Colon (tissue), 2 donors: Measurements from ENCODE around the gene RFX1.
"Not testable (repeated sequence)": the region's sequence is repeated elsewhere in the genome, so short reads cannot be mapped to it uniquely, and the experiment has no call there.

ENCODE experiments used
- FAIRE-seq: peaks from 2 replicates; lab custom pipeline; 2012; peaks lifted over from hg19 to GRCh38; lab: Jason Lieb, UNC
- donor health status: control.
- donor health status: control.

The RFX1 gene

DNA sequence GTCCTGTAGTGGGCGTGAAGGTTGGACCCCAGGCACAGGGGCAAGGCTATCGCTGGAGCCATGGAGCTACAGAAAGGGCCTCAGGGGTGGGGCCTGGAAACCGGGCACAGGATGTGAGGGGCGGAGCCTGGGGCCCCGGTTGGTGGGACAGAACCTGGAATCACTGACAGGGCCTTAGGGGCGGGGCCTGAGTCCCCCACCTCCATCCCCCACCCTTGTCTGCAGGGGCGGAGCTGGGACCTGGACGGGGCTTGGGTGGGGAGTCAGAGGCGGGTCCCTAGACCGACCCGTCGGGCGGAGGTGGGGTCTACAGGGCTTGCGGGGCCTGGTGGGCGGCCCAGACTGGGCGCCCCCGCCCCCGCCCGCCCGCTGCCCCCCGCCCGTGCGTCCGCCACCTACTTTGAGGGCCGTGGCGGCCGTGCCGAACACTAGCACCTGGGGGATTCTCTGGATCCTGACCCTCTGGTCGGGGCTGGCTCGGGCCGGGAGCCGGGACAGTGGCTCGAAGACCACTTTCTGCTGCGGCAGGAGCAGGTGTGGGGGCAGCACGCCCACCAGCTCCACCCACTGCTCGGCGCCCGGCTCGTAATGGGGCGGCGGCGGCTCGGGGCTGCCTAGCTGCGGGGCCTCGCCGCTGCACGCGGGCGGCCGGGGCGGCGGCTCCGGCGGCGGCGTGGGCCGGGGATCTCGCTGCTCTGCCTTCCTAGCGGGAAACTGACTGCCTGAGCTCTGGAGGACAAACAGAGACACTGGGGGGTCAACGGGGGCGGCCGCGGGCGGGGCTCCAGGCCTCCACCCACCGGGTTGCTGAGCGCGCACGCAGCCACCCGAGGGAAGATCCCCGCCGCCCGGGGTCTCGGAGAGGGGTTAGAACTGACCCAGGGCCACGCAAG lies 27.5 kb downstream of the RFX1 start:
- FAIRE-seq, result no peak

- FAIRE-seq, result no peak
Observed at GRCh38 chr19:13977803-13978202, 28.3 kb downstream of the RFX1 start.

DNA sequence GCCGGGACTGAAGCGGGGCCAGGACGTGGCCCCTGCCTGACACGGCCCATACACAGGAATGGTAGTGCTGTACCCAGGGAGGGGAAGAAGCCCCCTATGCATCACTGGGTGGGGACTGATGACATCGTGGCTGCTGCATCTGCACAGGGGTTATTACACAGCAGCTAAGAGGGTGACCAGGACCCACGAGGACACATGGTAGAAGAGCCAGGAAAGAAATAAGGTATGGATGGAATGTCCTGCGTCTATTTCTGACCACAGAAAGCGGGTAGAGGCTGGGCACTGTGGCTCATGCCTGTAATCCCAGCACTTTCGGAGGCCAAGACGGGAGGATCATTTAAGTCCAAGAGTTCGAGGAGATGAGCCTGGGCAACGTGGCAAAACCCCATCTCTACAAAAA lies 29.7 kb downstream of the RFX1 start:
- FAIRE-seq, result no peak

DNA sequence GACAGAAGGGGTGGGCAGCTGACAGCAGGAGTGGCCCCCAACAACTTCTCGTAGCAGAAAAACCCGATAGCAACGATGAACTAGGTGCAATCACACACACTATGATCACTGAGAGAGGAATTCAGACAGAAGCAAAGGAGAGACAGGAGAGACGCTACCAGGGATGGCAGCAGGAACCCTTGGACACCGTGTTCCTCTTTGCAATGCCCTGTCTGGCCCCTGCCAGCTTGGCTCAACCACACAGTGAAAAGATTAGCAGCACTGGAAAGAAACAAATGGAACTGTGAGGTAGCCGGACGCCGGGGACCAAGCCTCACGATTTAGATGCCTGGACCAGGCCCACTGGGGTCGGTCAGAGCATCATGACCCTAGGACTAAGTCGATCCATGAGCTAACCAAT lies 30.2 kb downstream of the RFX1 start:
- FAIRE-seq, result no peak

GRCh38 chr19:13974073-13974472 lies 32.0 kb downstream of the RFX1 start:
- FAIRE-seq, result no peak

- FAIRE-seq, result not testable (repeated sequence)
Observed at GRCh38 chr19:13973479-13973878, 32.6 kb downstream of the RFX1 start.

DNA sequence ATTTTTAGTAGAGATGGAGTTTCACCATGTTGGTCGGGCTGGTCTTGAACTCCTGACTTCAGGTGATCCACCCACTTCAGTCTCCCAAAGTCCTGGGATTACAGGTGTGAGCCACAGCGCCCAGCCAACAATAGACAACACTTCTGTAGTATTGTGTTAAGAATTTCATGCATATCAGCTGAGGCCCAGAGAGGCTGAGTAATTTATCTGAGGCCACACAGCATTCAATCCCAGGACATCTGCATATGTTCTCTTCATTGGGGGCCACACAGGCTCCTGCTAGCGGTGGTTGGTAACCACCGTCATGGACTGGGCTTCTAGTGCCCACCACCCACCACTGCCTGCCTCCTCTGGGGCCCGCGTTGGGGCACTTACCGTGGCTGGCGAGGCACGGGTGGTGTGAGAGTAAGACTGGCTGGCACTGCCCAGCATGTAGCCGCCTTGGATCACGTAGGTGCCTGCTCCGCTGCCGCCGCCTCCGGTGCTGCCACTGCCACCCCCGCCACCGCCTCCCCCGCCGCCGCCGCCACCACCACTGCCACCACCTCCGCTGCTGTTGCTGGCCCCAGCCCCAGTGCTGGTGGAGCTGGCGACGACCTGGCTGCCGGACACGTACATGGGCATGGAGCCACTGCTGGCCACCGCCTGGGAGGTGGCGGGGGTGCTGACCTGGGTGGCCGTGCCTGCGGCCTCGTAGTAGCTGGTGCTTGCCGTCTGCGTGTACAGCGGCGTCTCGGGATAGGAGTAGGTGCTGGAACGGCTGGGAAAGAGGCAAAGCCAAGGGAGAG lies 33.6 kb downstream of the RFX1 start:
- FAIRE-seq, result no peak

DNA sequence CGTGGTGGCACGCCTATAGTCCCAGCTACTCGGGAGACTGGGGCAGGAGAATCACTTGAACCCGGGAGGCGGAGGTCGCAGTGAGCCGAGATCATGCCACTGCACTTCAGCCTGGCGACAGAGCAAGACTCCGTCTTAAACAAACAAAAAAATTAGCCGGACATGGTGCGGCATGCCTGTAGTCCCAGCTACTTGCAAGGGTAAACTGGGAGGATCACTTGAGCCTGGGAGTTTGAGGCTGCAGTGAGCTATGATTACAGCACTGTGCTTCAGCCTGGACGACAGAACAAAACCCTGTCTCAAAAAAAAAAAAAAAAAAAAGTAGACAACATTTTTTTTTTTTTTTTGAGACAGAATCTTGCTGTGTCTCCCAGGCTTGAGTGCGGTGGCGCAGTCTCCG lies 34.3 kb downstream of the RFX1 start:
- not testable (repeated sequence) for FAIRE-seq

DNA sequence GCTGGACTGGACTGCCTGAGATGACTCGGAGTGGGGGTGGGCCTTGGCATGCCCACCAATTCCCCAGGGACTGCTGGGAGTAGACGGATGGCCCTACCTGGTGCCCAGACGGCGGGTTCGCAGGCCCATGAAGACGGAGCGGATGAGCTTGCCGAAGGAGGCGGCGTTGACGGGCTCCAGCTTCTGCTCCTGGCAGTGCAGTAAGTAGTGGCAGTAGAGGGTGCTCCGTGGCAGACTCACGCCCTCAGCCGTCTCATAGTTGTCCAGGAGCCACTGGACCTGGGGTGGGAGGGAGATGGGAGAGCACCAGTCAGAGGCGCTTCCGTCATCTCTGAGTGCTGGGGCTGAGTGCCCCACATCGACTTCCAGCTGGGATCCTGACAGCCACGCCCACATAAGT lies 36.2 kb downstream of the RFX1 start:
- FAIRE-seq, result no peak

GRCh38 chr19:13968999-13969398 lies 37.1 kb downstream of the RFX1 start:
- no peak for FAIRE-seq

DNA sequence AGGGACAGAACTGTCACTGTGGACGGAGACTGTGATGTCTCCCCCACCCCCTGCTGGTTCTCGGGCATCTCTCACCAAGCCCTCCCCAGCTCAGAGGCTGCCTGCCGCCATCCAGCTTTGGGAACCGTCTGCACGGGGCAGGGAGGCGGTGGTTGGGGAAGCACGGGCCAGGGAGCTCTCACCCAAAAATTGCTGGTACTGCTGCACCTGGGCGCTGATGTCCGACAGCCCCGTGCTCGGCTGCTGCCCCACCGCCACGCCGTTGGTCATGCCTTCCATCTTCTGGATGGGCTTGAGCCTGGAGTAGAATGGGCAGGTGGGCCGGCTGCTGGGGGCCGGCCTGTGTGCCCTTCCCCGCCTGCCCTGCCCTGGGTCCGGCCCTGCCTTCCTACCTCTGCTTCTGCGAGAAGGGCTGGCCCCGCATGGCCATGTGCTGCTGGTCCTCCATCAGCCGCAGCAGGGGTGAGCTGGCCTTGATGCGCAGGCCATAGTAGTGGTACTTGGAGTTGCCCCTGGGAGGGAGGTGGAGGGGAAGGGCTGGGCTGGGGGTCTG lies 37.7 kb downstream of the RFX1 start:
- no peak for FAIRE-seq

DNA sequence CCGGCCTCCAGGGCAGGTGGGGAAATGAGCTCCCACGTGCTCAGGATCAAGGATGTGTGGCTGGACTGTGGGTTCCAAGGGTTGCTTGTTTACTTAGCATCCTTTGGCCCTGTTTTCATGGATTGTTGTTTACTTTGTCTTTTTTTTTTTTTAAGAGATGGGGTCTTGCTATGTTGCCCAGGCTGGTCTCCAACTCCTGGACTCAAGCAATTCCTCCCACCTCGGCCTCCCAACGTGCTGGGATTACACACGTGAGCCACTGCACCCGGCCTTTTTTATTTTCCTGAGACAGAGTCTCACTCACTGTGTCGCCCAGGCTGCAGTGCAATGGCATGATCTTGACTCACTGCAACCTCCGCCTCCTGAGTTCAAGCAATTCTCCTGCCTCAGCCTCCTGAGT lies 38.9 kb downstream of the RFX1 start:
- not testable (repeated sequence) for FAIRE-seq

GRCh38 chr19:13966684-13967128 lies 39.4 kb downstream of the RFX1 start:
- FAIRE-seq, result no peak

- FAIRE-seq, result no peak
Observed at GRCh38 chr19:13965926-13966683, 40.0 kb downstream of the RFX1 start.

DNA sequence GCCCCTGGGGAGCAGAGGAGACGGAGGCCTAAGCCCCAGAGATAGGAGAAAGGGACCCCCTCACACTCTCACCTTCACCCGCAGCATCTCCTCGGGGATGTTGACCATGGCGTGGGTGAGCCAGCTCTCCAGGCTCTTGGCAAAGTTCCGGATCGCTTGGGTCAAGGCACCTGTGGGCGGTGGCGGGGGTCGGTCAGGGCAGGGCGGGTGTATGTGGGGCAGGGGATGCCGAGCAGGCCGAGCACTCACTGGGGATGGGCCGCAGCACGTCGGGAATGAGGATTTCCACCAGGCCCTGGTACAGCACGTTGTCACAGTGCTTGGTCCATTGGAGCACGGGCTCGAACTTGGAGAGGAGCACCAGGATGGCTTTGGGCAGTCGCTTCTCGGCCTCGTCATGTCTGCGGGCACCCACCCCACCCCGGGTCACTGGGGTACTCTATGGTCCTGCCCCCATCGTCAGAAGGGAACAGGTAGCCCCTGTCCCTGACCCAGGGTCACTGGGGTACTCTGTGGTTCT lies 40.7 kb downstream of the RFX1 start:
- no peak for FAIRE-seq

DNA sequence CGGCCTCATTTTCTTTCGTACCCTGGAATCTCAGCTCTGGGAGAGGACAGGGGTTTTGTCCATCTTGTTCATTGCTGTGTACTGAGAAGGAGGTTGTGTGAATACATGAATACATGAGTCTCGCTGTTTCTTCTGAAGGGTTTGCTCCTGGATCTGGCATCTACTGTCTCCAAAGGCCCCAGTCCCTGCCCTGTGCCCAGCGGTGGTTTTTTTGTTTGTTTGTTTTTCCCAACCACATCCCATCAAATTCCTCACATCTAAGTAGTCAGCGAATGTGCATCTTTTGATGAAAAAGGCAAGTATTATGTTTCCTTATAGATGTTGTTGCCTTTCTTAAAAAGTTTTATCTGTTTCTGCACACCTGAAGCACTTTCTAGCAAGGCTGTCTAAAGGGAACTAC lies 41.3 kb downstream of the RFX1 start:
- FAIRE-seq, result no peak

- FAIRE-seq, result no peak
Observed at GRCh38 chr19:13963603-13964105, 42.5 kb downstream of the RFX1 start.

- no peak for FAIRE-seq
Observed at GRCh38 chr19:13962699-13963602, 43.2 kb downstream of the RFX1 start.

- no peak for FAIRE-seq
Observed at GRCh38 chr19:13961826-13962698, 44.1 kb downstream of the RFX1 start.
